A549 treated with dexamethasone at 1 μM for 4 hours (cell line): ENCODE results near the gene CKMT2. TPM values are rescaled to one million over a fixed set of nuclear protein-coding genes. Genes with fewer than 3 reads are reported as not detected.

Experiments used
- total RNA-seq: library from RNA; stranded (reverse); fragments of 200-300 nt; extraction: Qiagen RNA extraction; gene quantifications from 5 replicates; pipeline ENCODE4 v1.2.3, GENCODE V29; 2022

CKMT2 gene
- total RNA-seq = not detected in 5 replicates

GRCh38 chr5:81233080-81233634, at the start of gene CKMT2:
CKMT2 (plus strand) TSS chr5:81233322; CDS start chr5:81251133, 17,811 bp downstream.

GRCh38 chr5:81301271-81302015, 68.3 kb downstream of the CKMT2 start, which contains the start of gene ZCCHC9:
ZCCHC9 (plus strand) TSS chr5:81301587; CDS start chr5:81304758, 3,171 bp downstream.

Other genes starting within 250 kb of the CKMT2 start
- gene ZCCHC9, start 68.3 kb downstream of the CKMT2 start, total RNA-seq = 25.5 to 28.0 TPM (median 27.6 TPM) in 5 replicates
- gene ACOT12, start 160.8 kb downstream of the CKMT2 start, total RNA-seq = 0.08 to 0.09 TPM in 2 of 5 replicates, not detected in the others